Esophagus (tissue), 2 donors: ENCODE results near the gene GSTT4. TPM values are rescaled to one million over a fixed set of nuclear protein-coding genes. Genes with fewer than 3 reads are reported as not detected.

ENCODE experiments used
- H3K27ac ChIP-seq, 2 donors: one replicate each; pipeline ENCODE4 v1.5.1; 2013; ENCODE audit warnings: low read depth in 2 of 2, mild to moderate bottlenecking in 2 of 2, inconsistent platforms in 1 of 2, low read length in 1 of 2, moderate library complexity in 1 of 2
- H3K27me3 ChIP-seq, 2 donors: one replicate each; pipeline ENCODE4 v1.6.1; 2013; ENCODE audit warnings: low read length in 2 of 2, control low read depth in 1 of 2, mild to moderate bottlenecking in 1 of 2; ENCODE audit not compliant: insufficient read depth in 2 of 2, control insufficient read depth in 1 of 2
- H3K36me3 ChIP-seq, 2 donors: one replicate each; pipeline ENCODE4 v1.6.1; 2013; ENCODE audit warnings: low read length in 1 of 2; ENCODE audit not compliant: control insufficient read depth in 2 of 2, insufficient read depth in 2 of 2
- H3K4me1 ChIP-seq, 2 donors: one replicate each; pipeline ENCODE4 v1.6.1; 2013; ENCODE audit warnings: low read length in 1 of 2; ENCODE audit not compliant: control insufficient read depth in 2 of 2, insufficient read depth in 2 of 2
- H3K4me3 ChIP-seq, 2 donors: one replicate each; pipeline ENCODE4 v1.5.1; 2013; ENCODE audit warnings: low read length in 2 of 2, mild to moderate bottlenecking in 2 of 2, low read depth in 1 of 2, moderate library complexity in 1 of 2
- H3K9me3 ChIP-seq, 2 donors: one replicate each; pipeline ENCODE4 v1.6.1; 2013; ENCODE audit warnings: mild to moderate bottlenecking in 2 of 2, low read depth in 1 of 2, low read length in 1 of 2, moderate library complexity in 1 of 2; ENCODE audit not compliant: control insufficient read depth in 2 of 2, insufficient read depth in 1 of 2
- WGBS, 2 donors: extraction: QIAGEN DNeasy Blood & Tissue Kit; methylation state at CpG; one replicate each; pipeline ENCODE4 v1.1.7; 2013; 5-methylcytosine and 5-hydroxymethylcytosine counted together
- polyA plus RNA-seq, 2 donors: library from polyadenylated mRNA; stranded (reverse); fragments of 200-250 nt; gene quantifications; one replicate each; pipeline ENCODE4 v1.2.3, GENCODE V29; 2013
- donor health status: healthy with polysubstance abuse.
- donor health status: Bipolar disorder and iron deficiency.

The GSTT4 gene
- polyA plus RNA-seq, 2 donors: not detected

GRCh38 chr22:24027389-24027975, 22.2 kb upstream of the GSTT4 start:
- Histone ChIP-seq H3K27ac (no peak overlapping the region), H3K27me3 (no peaks in the 10 kb centered on the region), H3K9me3 (no peaks in the 10 kb centered on the region), H3K4me3 (no peak overlapping the region), H3K4me1 (no peaks in the 10 kb centered on the region), H3K36me3 (peaks cover 0 to 9% of the 10 kb centered on the region in 2 donors)
- 74 to 78% methylated on average over 3 of the region's 3 CpGs for WGBS, 2 donors

DNA sequence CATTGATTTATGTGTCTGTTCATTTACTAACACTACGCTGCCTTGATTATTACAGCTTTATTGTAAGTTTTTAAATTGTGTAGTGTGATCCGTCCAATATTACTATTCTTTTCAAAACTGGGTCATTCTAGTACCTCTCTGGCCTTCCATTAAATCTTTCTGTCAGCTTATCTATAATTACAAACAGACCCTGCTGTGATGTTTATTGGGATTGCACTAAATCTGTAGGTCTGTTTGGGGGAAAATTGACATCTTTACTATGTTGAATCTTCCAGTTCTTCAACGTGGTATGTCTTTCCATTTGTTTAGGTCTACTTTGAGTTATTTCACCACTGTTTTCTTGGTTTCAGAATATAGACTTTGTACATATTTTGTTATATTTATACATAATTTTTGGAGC, 21.5 kb upstream of the GSTT4 start:
- 95 to 96% methylated on average over 3 of the region's 3 CpGs for WGBS, 2 donors
- H3K36me3 ChIP-seq: peaks cover 0 to 9% of the 10 kb centered on the region in 2 donors
- no peak overlapping the region for H3K4me3 ChIP-seq
- no peaks in the 10 kb centered on the region for H3K4me1 ChIP-seq
- no peaks in the 10 kb centered on the region for H3K27me3 ChIP-seq
- H3K9me3 ChIP-seq: no peaks in the 10 kb centered on the region
- H3K27ac ChIP-seq: no peak overlapping the region

GRCh38 chr22:24026056-24026455, 20.8 kb upstream of the GSTT4 start:
- Histone ChIP-seq H3K9me3 (no peaks in the 10 kb centered on the region), H3K4me1 (no peaks in the 10 kb centered on the region), H3K27ac (no peak overlapping the region), H3K27me3 (no peaks in the 10 kb centered on the region), H3K4me3 (no peak overlapping the region), H3K36me3 (peaks cover 0 to 5% of the 10 kb centered on the region in 2 donors)
- WGBS, 2 donors: 87 to 96% methylated on average over 2 of the region's 2 CpGs

GRCh38 chr22:24025475-24025874, 20.2 kb upstream of the GSTT4 start:
- 87 to 92% methylated on average over 6 of the region's 6 CpGs for WGBS, 2 donors
- Histone ChIP-seq H3K4me1 (no peaks in the 10 kb centered on the region), H3K4me3 (no peak overlapping the region), H3K36me3 (no peaks in the 10 kb centered on the region), H3K9me3 (no peaks in the 10 kb centered on the region), H3K27me3 (no peaks in the 10 kb centered on the region), H3K27ac (no peak overlapping the region)

- Histone ChIP-seq H3K4me3 (no peak overlapping the region), H3K9me3 (no peaks in the 10 kb centered on the region), H3K27ac (no peak overlapping the region), H3K27me3 (no peaks in the 10 kb centered on the region), H3K4me1 (no peaks in the 10 kb centered on the region), H3K36me3 (no peaks in the 10 kb centered on the region)
- WGBS, 2 donors: 98 to 100% methylated on average over 3 of the region's 3 CpGs
Observed at GRCh38 chr22:24024354-24024753, 19.1 kb upstream of the GSTT4 start.

DNA sequence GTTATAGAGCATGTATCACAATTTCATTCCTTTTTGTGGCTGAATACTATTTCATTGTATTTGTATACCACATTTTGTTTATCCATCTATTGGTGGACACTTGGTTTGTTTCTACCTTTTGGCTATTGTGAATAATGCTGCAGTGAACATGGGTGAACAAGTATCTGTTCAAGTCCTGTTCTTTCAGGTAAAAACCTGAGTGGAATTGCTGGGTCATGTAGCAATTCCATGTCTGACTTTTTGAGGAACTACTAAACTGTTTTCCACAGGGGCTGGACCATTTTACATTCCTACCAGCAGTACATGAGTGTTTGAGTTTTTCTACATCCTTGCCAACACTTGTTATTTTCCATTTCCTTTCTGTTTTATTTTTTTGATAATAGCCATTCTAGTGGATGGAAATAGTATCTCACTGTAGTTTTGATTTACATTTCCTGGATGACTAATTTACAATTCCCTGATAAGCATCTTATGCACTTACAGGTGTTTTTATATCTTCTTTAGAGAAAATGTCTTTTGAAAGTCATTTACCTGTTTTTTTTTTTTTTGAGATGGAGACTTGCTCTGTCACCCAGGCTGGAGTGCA, 18.0 kb upstream of the GSTT4 start:
- H3K4me1 ChIP-seq: no peaks in the 10 kb centered on the region
- H3K9me3 ChIP-seq: no peaks in the 10 kb centered on the region
- no peaks in the 10 kb centered on the region for H3K36me3 ChIP-seq
- H3K27me3 ChIP-seq: no peaks in the 10 kb centered on the region
- no peak overlapping the region for H3K4me3 ChIP-seq
- H3K27ac ChIP-seq: no peak overlapping the region

DNA sequence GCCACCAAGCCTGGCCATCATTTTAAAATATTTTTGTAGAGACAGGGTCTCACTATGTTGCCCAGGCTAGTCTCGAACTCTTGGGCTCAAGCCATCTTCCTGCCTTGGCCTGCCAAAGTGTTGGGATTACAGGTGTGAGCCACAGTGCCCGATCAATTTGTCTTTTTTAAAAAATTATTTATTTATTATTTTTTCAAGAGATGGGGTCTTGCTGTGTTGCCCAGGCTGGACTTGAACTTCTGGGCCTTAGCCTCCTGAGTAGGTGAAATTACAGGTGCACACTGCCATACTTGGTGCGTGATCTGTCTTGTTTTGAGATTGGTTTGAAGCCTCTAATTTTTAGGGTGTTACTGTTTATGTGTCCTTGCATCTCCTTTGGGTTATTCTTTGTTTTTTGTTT, 16.1 kb upstream of the GSTT4 start:
- WGBS, 2 donors: 94 to 99% methylated on average over 3 of the region's 3 CpGs
- no peaks in the 10 kb centered on the region for H3K4me1 ChIP-seq
- no peaks in the 10 kb centered on the region for H3K27me3 ChIP-seq
- H3K36me3 ChIP-seq: no peaks in the 10 kb centered on the region
- H3K9me3 ChIP-seq: no peaks in the 10 kb centered on the region
- no peak overlapping the region for H3K4me3 ChIP-seq
- no peak overlapping the region for H3K27ac ChIP-seq

- Histone ChIP-seq H3K27ac (no peak overlapping the region), H3K4me3 (no peak overlapping the region), H3K27me3 (no peaks in the 10 kb centered on the region), H3K9me3 (no peaks in the 10 kb centered on the region), H3K4me1 (peaks cover 0 to 2% of the 10 kb centered on the region in 2 donors), H3K36me3 (no peaks in the 10 kb centered on the region)
- 97 to 100% methylated on average over 1 of the region's 1 CpG for WGBS, 2 donors
Observed at GRCh38 chr22:24016156-24016555, 10.9 kb upstream of the GSTT4 start.

- H3K4me3 ChIP-seq: peak overlapping the region; percentile 66 to 90
- peaks cover 0 to 2% of the 10 kb centered on the region in 2 donors for H3K4me1 ChIP-seq
- WGBS, 2 donors: 1% methylated on average over 10 of the region's 10 CpGs
- no peaks in the 10 kb centered on the region for H3K27me3 ChIP-seq
- H3K9me3 ChIP-seq: no peaks in the 10 kb centered on the region
- H3K27ac ChIP-seq: peak overlapping the region; percentile 54 to 77
- no peaks in the 10 kb centered on the region for H3K36me3 ChIP-seq
Observed at GRCh38 chr22:24011735-24012068, 6.4 kb upstream of the GSTT4 start.

DNA sequence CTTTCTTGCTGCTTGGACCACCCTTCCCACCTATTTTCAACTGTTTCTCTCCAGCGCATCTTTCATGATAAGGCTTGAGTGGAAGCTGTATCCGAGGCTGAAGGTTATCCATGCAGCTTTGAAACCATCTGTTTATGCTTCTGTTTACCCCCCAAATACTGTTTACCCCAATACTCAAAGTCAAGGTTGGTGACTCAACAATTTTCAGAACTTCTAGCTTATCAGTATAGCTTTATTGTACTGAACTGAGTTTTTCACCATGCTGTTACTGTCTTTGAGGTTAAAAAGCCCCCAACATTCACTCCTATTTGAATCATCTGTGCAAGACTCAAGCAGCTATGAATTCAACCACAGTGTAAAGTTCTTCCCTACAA, 4.8 kb upstream of the GSTT4 start:
- peaks cover 0 to 2% of the 10 kb centered on the region in 2 donors for H3K4me1 ChIP-seq
- WGBS, 2 donors: 93 to 95% methylated on average over 2 of the region's 2 CpGs
- no peak overlapping the region for H3K4me3 ChIP-seq
- no peaks in the 10 kb centered on the region for H3K9me3 ChIP-seq
- no peak overlapping the region for H3K27ac ChIP-seq
- H3K36me3 ChIP-seq: no peaks in the 10 kb centered on the region
- no peaks in the 10 kb centered on the region for H3K27me3 ChIP-seq
